K562 (cell line): Measurements from ENCODE around the gene ADRB2.

Experiments
- CEBPB ChIP-seq: fragments of 450-650 bp; IDR thresholded peaks from 2 replicates; pipeline ENCODE4 v1.6.1; 2016; ENCODE audit warnings: missing genetic modification characterization, missing compliant biosample characterization
- DACH1 ChIP-seq: fragments of 450-650 bp; IDR thresholded peaks from 2 replicates; pipeline ENCODE4 v1.6.1; 2018; ENCODE audit not compliant: partially characterized antibody
- POLR2AphosphoS5 ChIP-seq: IDR thresholded peaks from 2 replicates; pipeline ENCODE4 v1.6.1; 2011; ENCODE audit warnings: mild to moderate bottlenecking, low read depth, low read length, moderate library complexity; ENCODE audit not compliant: control insufficient read depth, insufficient read depth
- ZNF140 ChIP-seq: fragments of 250-450 bp; sonication (Bioruptor Pico); IDR thresholded peaks from 2 replicates; pipeline ENCODE4 v1.8.0; 2021; ENCODE audit warnings: moderate library complexity, mild to moderate bottlenecking, inconsistent platforms
- TF ChIP-seq, protein P1 (sequence below): sonication (generic); formaldehyde crosslinking; IDR thresholded peaks from 2 replicates; pipeline ENCODE4 v1.8.0; 2023; ENCODE audit warnings: mild to moderate bottlenecking, missing genetic modification reagents

DNA sequence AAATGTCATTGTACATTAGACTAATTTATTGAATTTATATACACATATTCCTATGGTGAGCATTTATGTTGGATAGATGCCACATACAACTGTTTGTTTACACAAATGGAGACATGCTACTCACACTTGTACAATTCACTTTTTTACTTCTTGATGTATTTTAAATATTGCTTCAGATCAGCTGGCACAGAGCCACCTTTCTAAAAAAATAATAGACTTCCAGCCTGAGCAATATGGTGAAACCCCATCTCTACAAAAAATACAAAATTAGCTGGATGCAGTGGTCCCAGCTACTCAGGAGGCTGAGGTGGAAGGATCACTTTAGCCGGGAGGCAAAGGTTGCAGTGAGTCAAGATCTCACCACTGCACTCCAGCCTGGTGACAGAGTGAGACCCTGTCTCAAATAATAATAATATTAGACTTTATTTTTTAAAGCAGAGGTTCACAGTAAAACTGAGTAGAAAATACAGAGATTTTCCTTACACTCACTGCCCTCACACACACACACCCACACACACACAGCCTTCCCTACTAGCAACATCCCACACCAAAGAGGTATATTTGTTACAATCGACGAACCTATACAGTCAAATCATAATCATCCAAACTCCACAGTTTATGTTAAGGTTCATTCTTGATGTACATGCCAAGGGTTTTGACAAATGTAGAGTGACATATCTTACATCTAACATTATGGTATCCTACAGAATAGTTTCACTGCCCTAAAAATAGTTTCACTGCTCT lies 16.5 kb upstream of the ADRB2 start:
- TF ChIP-seq, protein P1, sequence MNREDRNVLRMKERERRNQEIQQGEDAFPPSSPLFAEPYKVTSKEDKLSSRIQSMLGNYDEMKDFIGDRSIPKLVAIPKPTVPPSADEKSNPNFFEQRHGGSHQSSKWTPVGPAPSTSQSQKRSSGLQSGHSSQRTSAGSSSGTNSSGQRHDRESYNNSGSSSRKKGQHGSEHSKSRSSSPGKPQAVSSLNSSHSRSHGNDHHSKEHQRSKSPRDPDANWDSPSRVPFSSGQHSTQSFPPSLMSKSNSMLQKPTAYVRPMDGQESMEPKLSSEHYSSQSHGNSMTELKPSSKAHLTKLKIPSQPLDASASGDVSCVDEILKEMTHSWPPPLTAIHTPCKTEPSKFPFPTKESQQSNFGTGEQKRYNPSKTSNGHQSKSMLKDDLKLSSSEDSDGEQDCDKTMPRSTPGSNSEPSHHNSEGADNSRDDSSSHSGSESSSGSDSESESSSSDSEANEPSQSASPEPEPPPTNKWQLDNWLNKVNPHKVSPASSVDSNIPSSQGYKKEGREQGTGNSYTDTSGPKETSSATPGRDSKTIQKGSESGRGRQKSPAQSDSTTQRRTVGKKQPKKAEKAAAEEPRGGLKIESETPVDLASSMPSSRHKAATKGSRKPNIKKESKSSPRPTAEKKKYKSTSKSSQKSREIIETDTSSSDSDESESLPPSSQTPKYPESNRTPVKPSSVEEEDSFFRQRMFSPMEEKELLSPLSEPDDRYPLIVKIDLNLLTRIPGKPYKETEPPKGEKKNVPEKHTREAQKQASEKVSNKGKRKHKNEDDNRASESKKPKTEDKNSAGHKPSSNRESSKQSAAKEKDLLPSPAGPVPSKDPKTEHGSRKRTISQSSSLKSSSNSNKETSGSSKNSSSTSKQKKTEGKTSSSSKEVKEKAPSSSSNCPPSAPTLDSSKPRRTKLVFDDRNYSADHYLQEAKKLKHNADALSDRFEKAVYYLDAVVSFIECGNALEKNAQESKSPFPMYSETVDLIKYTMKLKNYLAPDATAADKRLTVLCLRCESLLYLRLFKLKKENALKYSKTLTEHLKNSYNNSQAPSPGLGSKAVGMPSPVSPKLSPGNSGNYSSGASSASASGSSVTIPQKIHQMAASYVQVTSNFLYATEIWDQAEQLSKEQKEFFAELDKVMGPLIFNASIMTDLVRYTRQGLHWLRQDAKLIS (CRISPR knock-in tag) = no peak
- no peak for TF ChIP-seq POLR2AphosphoS5
- no peak for TF ChIP-seq CEBPB (tag)
- TF ChIP-seq DACH1 = no peak
- TF ChIP-seq ZNF140 (CRISPR knock-in tag) = no peak
